KMS-11 (cell line): ENCODE data around the gene TINAGL1.

Source experiments
- H2AFZ ChIP-seq: fragments of 200-600 bp; sonication (generic); 2 replicates; pipeline ENCODE4 v1.6.1; 2016; ENCODE audit warnings: antibody characterized with exemption, mixed run types, low read depth
- H3K27ac ChIP-seq: fragments of 200-600 bp; sonication (generic); 2 replicates; pipeline ENCODE4 v1.6.1; 2016; ENCODE audit warnings: mild to moderate bottlenecking, mixed run types
- H3K27me3 ChIP-seq: fragments of 200-600 bp; sonication (generic); 2 replicates; pipeline ENCODE4 v1.6.1; 2017; ENCODE audit warnings: mild to moderate bottlenecking, low read depth, mixed run types, moderate library complexity; ENCODE audit not compliant: insufficient read depth
- H3K36me3 ChIP-seq: fragments of 200-600 bp; sonication (generic); 2 replicates; pipeline ENCODE4 v1.6.1; 2017; ENCODE audit warnings: mild to moderate bottlenecking, mixed run types; ENCODE audit not compliant: insufficient read depth
- H3K4me1 ChIP-seq: fragments of 200-600 bp; sonication (generic); 2 replicates; pipeline ENCODE4 v1.6.1; 2016; ENCODE audit warnings: mild to moderate bottlenecking, low read depth, mixed run types; ENCODE audit not compliant: poor library complexity, severe bottlenecking
- H3K4me2 ChIP-seq: fragments of 200-600 bp; sonication (generic); 2 replicates; pipeline ENCODE4 v1.7.0; 2016; ENCODE audit warnings: mild to moderate bottlenecking, mixed run types
- H3K4me3 ChIP-seq: fragments of 200-600 bp; sonication (generic); IDR thresholded peaks from 2 replicates; pipeline ENCODE4 v1.6.1; 2017; ENCODE audit warnings: low read depth, low read length, mixed read lengths; ENCODE audit not compliant: insufficient read depth
- H3K79me2 ChIP-seq: fragments of 200-600 bp; sonication (generic); 2 replicates; pipeline ENCODE4 v1.6.1; 2016; ENCODE audit warnings: low read depth, mixed run types; ENCODE audit not compliant: insufficient read depth
- H3K9ac ChIP-seq: fragments of 200-600 bp; sonication (generic); 2 replicates; pipeline ENCODE4 v1.6.1; 2016; ENCODE audit warnings: mild to moderate bottlenecking, mixed run types
- H4K20me1 ChIP-seq: fragments of 200-600 bp; sonication (generic); 2 replicates; pipeline ENCODE4 v1.6.1; 2016; ENCODE audit warnings: mild to moderate bottlenecking, mixed run types; ENCODE audit not compliant: insufficient read depth
- TF ChIP-seq, protein P1 (sequence below): fragments of 200-600 bp; sonication (generic); conservative IDR thresholded peaks from 2 replicates; pipeline ENCODE4 v1.6.1; 2017; ENCODE audit warnings: low read depth, mild to moderate bottlenecking, antibody characterized with exemption, low read length, moderate library complexity, mixed read lengths

TINAGL1 gene, protein sequence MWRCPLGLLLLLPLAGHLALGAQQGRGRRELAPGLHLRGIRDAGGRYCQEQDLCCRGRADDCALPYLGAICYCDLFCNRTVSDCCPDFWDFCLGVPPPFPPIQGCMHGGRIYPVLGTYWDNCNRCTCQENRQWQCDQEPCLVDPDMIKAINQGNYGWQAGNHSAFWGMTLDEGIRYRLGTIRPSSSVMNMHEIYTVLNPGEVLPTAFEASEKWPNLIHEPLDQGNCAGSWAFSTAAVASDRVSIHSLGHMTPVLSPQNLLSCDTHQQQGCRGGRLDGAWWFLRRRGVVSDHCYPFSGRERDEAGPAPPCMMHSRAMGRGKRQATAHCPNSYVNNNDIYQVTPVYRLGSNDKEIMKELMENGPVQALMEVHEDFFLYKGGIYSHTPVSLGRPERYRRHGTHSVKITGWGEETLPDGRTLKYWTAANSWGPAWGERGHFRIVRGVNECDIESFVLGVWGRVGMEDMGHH

GRCh38 chr1:31576201-31576669 is at the start of gene TINAGL1:
TINAGL1 (plus strand) TSS chr1:31576515; CDS start chr1:31577149, 634 bp downstream.
- Histone ChIP-seq H3K79me2 (no peaks in the 10 kb centered on the region), H3K4me3 (no peak within 1 kb of the TSS), H3K27me3 (0 out of 2 replicates have a peak, but pooled peaks cover 3% of the 10 kb centered on the region), H3K27ac (no peak within 1 kb of the TSS), H3K9ac (no peak within 1 kb of the TSS), H2AFZ (no peak within 1 kb of the TSS), H4K20me1 (no peaks in the 10 kb centered on the region), H3K4me1 (no peaks in the 10 kb centered on the region), H3K4me2 (no peak within 1 kb of the TSS), H3K36me3 (no peaks in the 10 kb centered on the region)
- TF ChIP-seq, protein P1, sequence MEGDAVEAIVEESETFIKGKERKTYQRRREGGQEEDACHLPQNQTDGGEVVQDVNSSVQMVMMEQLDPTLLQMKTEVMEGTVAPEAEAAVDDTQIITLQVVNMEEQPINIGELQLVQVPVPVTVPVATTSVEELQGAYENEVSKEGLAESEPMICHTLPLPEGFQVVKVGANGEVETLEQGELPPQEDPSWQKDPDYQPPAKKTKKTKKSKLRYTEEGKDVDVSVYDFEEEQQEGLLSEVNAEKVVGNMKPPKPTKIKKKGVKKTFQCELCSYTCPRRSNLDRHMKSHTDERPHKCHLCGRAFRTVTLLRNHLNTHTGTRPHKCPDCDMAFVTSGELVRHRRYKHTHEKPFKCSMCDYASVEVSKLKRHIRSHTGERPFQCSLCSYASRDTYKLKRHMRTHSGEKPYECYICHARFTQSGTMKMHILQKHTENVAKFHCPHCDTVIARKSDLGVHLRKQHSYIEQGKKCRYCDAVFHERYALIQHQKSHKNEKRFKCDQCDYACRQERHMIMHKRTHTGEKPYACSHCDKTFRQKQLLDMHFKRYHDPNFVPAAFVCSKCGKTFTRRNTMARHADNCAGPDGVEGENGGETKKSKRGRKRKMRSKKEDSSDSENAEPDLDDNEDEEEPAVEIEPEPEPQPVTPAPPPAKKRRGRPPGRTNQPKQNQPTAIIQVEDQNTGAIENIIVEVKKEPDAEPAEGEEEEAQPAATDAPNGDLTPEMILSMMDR, result no peak

GRCh38 chr1:31529999-31530684 is 46.2 kb upstream of the TINAGL1 start:
- H3K9ac ChIP-seq, result no peak overlapping the region
- no peak overlapping the region for H3K4me2 ChIP-seq
- H3K4me1 ChIP-seq, result no peaks in the 10 kb centered on the region
- H3K4me3 ChIP-seq, result no peak overlapping the region
- no peak overlapping the region for H2AFZ ChIP-seq
- H3K27ac ChIP-seq, result no peak overlapping the region
- TF ChIP-seq, protein P1, result no peak
- H3K79me2 ChIP-seq, result no peaks in the 10 kb centered on the region
- no peaks in the 10 kb centered on the region for H3K36me3 ChIP-seq
- H4K20me1 ChIP-seq, result no peaks in the 10 kb centered on the region
- H3K27me3 ChIP-seq, result no peaks in the 10 kb centered on the region

DNA sequence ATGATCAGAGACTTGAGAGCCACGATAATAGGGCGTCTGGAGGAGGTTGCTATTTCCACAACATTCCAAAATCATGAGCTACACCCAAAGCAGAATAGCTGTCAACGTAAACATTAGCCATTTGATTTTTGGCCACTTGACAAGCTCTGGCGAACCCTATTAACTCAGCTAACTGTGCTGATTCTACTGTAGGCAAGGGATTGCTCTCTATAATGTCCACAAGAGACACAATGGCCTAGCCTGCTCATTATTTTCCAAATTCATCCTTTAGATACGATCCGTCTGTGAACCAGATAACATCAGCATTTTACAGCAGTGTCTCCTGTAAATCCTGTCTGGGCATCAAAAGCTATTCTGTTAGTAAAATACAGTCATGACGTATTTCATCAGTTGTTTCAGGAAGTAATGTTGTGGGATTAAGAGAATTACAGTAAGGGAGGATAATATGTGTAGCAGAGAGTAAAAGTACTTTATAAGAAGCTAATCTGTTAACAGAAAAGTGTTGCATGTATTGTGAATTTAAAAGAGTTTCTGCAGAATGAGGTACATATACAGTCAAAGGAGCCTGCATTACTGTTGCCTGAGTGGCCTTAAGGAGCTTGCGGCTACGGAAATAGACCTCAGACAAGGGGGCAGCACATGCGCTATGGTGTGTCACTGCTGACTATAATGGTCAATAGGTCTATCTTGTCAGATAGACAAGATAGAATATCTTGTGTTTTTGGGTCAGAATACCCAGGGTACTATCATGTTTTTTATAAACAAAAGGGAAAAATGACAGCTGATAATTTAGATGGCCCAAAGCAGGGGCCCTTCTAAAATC is 44.9 kb upstream of the TINAGL1 start:
- no peaks in the 10 kb centered on the region for H4K20me1 ChIP-seq
- no peaks in the 10 kb centered on the region for H3K36me3 ChIP-seq
- no peak overlapping the region for H2AFZ ChIP-seq
- no peak overlapping the region for H3K4me3 ChIP-seq
- no peaks in the 10 kb centered on the region for H3K4me1 ChIP-seq
- H3K4me2 ChIP-seq, result no peak overlapping the region
- no peak overlapping the region for H3K27ac ChIP-seq
- H3K9ac ChIP-seq, result no peak overlapping the region
- TF ChIP-seq, protein P1, result no peak
- H3K27me3 ChIP-seq, result no peaks in the 10 kb centered on the region
- H3K79me2 ChIP-seq, result no peaks in the 10 kb centered on the region

DNA sequence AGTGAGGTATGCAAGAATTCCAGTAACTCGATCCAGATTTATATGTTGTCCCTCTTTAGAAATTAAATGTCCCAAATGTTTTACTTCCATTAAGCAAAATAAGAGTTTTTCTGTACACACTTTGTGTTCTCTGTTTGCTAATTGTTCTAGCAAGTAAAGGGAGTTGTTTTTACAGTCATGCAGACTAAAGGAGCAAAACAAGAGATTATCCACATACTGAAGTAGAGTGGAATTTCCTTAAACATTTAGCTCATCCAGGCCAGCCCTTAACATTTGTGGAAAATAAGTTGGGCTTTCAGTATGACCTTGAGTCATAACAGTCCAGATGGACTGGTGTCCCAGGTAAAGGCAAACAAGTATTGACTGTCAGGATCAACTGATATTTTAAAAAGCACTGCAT is 44.1 kb upstream of the TINAGL1 start:
- Histone ChIP-seq H3K9ac (no peak overlapping the region), H3K79me2 (no peaks in the 10 kb centered on the region), H3K4me2 (no peak overlapping the region), H3K27me3 (no peaks in the 10 kb centered on the region), H2AFZ (no peak overlapping the region), H3K4me3 (no peak overlapping the region), H4K20me1 (no peaks in the 10 kb centered on the region), H3K36me3 (no peaks in the 10 kb centered on the region), H3K27ac (no peak overlapping the region), H3K4me1 (no peaks in the 10 kb centered on the region)
- TF ChIP-seq, protein P1, result no peak
